Measurements from ENCODE around the gene CTBP2.
"Not testable (repeated sequence)": the region's sequence is repeated elsewhere in the genome, so short reads cannot be mapped to it uniquely, and the experiment has no call there.

The CTBP2 gene

DNA sequence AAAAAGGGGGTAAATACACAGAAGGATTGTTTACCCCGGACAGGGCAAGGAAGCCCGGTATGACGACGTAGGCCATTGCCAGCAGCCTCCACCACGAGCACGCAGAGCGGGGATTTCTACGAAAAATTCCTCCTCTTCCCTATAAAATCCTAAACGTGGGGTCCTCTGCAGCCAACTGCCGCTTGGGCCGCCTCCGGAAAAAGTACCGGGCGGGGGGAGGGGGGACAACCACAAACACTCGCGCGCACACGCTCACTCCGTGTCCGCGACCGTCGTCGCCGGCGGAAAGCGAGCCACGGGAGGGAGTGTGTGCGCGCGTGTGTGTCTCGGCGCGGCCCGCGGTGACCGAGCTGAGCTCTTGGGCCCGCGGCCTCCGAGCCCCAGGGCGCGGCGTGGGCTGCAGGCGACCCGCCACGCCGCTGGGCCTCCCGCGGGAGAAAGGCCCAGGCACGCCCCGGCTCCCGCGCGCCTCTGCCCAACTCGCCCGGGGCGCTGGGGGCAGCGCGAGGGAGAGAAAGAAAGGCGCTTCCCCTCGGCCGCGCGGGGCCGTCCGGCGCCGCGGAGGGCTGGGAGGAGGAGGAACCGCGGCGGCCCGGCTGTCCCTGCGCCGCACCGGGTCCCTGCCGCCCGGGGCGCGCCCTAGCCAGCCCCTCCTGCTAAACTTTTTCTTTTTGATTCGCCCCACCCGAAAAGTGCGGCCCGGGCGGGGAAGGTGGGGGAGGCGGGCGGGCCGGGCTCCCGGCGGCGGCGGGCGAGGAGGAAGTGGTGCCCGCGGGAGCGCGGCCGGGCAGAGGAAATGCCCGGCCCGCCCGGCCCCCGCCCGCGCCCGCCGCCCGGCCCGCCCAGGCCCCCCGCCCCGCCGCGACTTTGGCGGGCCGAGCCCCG is 1.5 kb downstream of the CTBP2 start:
- DNase-seq = peak; percentile 14 to 65 (median 43)

DNA sequence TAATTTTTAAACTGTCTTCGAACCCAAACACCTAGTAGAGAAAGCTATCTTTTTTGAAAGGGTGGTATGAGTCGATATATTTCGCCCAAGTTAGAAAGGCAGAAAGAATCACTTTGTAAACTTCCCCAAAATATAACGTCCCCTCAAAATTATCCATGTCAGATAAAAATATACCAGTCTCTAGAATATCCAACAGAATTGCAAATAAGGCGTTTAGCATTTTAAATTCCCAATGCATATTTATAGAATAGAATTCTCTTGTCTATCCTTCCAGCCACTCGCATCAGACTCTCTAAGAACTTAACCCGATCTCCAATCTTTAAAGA is 2.1 kb downstream of the CTBP2 start:
- DNase-seq = peak in 1 of 3 experiments; percentile 43

DNA sequence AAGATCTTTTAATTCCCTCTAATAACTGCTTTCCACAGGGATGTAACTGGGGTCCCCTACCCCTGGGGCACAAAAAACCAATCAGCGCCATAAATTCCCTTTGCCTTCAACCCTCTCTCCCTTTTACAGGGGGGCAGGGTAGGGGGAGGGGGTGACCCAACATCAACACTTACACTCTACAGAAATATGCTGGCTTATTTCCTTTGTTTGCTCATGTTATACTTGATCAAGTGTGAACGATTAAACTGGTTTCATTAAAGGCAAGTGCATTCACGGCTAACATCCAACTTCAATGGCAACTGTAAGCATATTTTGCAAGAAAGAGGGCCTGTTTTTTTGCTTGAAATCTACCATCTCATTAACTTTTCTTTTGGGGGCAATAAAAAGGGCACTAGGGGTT is 2.9 kb downstream of the CTBP2 start:
- peak in 2 of 3 experiments; percentile 64 to 82 for DNase-seq

DNA sequence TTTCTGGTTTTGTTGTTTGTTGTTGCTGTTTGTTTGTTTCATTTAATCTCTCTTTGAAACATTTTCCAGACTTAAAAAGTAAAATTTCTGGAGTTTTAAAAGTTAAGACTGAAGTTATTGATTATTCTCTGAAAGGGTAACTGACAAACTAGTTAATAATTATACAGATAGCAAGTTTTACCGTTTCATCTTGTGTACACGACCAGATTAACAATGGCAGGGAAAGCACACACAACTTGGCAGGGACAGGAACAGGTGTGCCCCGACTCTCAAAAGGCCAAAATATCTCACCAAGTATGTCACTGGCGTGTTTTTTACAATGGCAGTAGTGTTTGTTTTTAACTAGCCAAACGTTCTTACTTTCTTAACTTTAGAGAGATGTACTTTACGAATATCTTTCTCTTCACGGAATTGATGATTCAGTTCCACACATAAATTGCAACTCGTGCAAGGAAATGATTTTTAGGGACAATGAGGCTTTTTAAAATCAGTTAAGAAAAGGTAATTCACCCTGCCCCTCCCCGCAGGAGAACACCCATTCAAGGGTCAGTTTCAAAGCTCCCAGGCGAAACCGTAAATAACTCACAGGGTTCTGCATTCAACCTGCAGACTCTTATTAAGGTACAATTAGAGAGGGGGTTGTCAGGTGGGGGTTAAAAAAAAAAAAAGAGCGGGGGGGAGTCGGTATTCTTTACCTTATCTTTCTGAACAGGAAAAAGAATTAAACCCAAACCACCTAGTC is 3.5 kb downstream of the CTBP2 start:
- peak in 2 of 3 experiments; percentile 64 to 82 for DNase-seq

DNA sequence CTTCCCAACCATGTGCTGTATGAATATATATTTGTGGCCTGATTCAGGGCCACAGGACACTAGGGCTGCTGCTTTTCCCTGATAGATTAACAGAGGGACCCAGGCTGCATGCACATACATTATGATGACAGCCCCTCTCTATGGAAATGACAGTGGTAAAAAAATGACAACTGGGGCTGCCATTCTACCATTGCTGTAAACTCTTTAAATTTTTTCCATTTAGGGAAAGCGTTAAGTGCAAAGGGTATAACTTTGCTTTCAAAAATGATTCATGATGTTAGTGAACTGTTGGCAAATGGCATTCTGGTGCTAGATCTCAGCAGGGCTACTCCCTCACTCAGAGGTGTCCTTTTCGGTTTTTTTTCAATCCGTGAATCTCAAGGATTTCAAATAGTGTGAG is 4.2 kb downstream of the CTBP2 start:
- peak in 1 of 3 experiments; percentile 14 for DNase-seq

DNA sequence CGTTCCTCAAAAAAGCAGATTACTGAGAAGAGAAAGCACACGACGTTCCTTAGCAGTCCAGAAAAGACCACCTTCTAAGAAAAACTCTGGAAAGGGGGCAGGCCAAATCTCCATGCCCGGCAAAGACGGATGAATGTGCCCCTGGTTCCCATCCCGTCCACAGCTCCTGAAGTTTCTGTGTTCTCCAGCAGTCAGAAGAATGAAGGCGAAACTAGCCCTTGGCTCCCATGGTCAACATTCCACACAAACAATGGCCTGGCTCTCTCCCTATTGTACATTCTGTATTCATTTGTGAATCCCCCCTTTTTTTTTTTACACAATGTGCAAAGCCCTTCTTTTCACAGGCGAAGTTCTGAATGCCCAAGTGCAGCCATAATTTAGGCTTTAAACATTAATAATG is 5.3 kb downstream of the CTBP2 start:
- DNase-seq = no peak

DNA sequence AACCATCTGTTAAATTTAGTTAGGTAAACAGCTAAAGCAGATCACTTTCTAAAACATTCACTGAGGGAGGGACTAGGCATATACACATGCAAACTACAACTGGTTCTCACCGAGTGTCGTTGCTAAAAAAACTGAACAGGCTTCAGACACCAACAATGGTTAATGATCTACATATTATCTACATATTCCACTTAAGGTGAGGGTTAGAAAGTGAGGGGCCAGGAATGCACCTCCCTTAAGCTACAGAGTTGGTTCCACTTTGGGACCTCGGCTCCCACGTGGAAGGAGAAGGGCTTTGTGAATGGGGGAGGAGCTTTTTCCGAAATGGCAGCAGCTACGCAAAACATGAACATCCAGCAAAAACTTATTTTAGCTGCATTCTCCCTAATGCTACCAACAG is 5.8 kb downstream of the CTBP2 start:
- no peak for DNase-seq

DNA sequence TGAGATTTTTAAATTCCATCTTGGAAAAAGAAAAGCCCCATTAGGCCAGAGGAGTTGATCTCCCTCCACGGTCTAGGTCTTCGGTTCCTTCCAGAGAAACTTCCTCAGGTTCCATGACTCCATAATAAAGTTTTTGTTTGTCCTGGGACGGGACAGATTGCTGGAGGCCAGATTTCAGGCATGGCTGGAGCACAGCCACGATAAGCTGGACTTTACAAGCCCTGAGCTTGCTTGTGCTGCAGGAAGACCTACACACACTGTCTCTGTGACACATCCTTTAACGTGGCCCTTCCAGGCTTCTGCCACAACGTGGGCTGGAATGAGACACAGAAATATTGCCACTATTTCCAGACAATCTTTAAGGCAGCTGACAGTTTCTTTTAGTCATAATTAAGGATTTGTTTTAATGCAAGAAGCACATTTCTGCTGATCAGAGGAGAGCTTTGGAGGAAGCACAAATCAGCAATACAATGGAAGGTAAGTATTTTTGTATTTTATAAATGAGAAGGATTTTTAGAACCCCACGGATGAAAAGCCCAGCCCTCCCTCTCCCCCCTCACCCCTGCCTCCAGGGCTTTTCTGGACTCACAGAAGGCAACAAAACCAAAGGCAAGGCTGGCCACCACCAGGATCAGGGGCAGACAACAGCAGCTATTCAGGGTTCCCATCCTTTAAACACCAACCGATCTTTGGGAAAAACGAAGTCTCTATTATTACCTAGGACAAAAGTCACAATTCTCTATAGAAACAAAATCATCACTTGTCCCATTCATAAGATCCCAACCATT is 6.5 kb downstream of the CTBP2 start:
- no peak for DNase-seq

DNA sequence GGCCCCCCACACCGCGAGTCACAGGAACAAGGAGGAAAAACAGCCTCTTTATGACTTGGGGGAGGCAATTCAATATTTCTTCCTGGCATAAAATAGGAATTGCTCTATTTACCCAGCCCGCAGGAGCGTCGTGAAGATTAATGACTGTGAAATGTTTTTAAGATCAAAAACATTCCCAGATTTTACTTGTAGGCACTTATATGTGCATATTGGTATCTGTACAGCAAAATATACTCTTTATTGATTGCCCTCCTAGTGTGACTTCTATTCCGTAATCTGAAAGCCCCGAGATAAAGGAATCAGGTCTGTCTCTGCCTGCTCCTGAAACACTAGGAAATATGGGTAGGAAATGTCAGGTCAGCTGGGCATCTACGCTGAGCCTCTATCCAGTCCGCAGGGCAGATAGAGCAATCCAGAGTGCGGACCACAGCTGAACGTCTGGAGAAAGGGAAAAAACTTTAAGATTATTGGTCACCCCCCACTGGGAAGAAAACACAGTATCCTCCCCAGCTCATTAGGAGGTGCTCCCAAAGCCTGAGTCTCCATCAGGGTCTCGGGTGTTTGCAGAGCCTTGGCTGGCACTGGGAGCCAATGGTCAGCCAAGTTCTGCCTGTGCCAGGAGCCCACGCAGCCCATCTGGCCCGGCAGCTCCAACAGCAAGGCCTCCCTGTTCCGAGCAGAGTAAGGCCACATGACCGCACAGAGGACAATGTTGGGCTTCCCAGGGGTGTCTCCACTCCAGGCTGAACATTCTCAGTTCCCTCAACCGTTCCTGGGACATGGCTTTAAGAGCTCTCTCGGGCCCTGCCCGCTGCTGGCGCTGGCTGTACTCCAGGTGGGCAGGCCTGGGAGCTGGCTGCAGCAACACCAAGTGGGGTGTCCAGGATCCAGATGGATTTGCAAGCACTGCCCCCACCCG is 7.7 kb downstream of the CTBP2 start:
- peak in 2 of 3 experiments; percentile 18 to 42 for DNase-seq

DNA sequence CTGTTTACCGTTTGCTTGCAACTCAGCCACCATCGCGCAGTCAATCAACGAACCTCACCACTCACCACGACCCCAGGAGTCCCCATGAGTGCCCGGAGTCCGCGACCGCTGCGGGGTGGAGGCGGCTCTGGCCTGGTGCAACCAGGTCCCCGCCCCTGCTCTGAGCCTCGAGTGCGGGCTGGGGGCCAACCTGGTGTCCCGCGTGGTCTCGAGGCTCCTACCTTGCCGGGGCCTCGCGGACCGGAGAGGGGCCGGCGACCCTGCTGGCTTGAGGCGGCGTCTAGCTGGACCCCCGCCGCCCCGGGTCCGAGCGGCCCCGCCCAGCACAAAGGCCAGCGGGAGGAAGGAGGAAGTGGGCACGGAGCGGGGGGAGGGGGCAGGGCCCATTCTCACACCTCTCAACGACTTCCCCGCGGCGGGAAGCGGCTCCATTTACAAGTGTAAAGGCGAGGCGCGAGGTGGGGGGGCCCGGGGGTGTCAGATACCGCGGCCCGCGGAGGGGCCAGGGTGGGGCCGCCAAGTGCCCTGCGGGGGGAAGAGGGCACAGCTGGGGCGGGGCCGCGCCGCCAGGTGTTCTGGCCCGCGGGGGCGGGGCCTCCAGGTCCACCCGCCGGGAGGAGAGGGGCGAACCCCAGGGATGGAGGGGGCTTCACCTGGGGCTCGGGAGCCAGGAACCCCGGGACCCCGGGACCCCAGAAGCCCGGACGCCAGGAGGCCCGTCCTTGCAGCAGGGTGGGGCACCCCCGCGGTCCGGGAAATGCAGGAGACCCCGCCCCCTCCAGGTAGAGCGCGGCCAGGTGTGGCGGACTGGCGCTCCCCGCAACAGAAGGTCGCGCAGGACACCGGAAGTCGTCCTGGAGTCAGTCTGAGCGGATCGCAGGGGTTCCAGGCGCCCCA is 8.6 kb downstream of the CTBP2 start:
- DNase-seq = peak; percentile 66 to 76 (median 70)

DNA sequence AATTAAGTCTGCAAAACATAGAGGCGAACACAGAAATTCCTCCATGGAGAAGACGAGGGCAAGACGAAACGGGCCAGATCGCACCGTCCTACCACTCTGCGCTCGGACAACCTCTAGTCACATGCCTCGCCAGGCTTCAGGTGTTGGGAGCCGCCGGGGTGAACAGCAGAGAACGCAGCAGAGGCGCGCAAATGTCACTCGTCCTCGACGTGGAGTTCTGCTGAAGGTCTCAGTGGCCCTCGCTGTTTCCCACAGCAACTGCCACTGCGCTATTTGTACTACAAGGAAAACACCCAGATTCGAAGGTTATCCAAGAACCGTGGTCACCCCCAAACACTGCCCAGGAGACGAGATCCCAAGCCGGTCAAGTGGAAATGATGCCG is 9.2 kb downstream of the CTBP2 start:
- no peak for DNase-seq

DNA sequence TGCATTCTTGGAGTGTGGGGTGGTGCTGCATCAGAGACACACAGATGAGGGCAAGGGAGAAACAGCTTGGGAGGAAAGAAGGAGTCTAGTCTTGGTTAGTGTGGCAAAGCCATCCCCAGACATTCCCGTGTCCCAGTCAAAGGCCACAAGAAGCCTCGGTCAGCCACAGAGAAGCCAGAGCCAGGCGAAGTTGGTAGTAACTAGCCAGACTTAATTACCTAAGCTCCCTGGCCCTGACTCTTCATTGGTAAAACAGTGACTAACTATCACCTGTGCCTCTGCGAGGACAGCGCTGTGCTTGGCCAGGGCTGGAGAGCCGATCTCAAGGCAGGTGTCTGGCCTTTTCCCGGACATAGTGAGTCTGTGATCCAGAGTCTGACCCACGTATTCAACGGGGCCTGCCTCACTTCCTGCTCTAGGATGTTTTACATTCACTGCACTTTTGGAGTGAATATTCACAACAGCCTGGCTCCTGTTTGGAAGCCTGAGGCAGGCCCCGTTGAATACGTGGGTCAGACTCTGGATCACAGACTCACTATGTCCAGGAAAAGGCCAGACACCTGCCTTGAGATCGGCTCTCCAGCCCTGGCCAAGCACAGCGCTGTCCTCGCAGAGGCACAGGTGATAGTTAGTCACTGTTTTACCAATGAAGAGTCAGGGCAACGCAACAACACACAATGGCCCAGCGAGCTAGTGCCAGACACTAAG is 9.8 kb downstream of the CTBP2 start:
- not testable (repeated sequence) for DNase-seq

DNA sequence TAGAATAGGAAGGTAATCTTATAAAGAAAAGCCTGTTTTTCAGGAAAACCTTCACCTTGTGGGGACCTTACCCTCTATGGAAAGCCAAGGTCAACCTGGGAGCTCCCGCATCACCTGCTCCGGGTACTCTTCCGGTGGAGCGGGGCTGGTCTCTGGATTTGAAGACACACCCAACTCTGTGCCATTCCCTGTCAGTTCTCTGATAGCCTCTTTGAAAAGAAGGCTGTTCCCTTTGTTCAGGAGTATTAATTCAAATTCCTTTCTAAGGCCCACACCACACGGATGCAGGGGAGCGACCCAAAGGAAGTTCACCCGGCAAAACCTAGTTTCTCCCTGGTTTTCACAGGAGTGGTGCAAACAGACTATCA is 10.7 kb downstream of the CTBP2 start:
- no peak for DNase-seq

DNA sequence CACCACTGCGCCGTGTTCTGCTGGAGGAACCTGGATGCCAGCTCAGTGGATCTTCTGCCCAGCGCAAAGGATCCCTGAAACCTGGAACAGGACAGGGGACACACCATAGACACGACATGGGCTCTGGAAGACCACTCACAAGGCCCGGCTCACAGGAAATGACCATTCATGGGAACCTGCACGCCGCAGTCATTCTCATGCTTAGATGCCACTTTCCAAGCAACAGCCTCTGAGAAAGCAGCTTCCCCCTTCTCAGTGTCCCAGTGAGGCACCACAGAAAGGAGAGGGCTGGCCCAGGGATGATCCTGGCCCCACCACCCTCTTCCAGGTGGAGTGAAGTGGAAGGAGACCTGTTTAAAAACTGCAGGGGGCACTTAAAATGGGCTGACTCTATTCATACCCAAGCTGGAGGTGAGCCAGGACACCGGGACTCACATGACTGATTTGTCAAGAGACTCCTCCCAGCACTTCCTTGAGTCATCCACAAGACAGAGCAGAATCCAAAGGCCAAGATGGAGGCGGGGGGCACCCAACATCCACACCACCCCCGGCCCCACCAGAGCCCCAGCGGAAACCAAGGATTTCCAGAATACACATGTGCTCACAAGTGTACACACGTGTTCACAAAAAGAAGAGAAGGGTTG is 11.2 kb downstream of the CTBP2 start:
- DNase-seq = peak; percentile 51 to 90 (median 81)

DNA sequence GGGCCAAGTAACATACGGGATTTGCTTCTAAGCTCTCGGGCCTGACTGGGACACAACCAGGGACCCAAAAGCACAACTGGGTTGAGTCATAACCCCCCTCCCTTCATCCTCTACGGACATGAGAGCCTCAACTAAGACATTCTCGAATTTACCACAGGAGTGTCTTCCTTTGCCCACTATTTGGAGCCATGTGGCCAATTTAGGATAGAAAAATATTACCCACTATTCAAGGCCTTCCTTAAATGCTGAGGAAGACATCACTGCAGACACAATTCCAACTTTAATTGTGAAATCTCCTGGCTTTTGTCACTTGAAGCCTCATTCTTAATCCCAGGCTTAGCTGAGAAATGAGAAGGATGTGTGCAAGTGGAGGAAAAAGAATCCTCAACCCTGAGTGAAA is 11.8 kb downstream of the CTBP2 start:
- no peak for DNase-seq

DNA sequence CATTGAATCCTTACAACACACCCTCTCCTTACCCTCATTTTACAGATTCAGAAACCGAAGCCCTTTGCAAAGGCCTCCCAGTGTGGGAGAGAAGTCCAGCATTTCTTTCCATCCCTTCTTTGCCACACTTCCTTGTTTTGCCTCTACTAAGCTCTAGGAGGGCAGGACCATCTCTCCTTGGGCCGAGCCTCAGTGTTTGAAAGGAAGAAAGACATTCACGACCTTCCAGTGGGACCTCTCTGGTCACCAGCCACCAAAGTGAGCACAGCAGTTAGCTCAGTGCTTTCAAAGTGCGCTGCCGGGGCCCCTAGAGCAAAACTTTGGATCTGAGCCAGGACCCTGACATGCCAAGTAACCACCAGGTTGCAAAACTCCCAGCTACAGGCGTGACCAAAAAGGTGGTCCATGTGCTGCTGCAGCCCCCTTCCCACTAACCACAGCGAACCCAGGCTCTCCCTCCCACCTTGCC is 12.4 kb downstream of the CTBP2 start:
- DNase-seq = peak in 1 of 3 experiments; percentile 5

DNA sequence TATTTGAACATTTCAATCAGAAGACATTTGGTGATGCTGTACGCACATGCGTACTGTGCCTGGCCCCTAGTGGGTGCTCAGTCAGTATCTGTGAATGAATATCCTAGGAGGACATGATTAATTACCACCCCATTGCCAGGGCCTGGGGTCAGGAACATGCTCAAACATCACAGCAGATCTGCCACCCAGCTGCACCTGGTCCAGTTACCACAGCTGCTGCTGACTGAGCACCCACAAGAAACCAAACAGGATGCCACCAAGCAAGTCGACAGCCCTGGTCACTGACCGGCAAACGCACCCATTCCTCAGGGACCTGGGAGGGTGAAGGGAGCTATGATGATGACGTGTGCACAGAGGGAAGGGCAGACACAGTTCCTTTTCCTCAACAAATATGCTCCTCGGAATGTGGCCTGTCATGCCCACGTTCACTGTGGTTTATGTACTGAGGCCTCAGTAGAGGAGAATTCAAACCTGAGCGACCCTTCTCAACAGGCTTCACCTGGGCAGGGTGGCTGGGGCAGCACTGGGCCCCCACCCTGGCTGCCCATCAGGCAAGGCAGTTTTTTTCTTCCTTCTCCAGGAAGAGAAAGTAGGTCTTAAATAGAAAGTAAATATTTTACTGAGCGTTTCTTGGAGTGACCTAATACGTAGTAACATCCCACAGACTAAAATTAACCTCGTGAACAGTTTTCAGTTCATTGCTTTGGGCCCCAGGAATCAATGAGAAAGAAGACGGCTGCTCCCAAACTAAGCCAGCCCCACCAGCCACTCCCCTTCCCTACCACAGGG is 13.4 kb downstream of the CTBP2 start:
- peak in 2 of 3 experiments; percentile 47 to 83 for DNase-seq

DNA sequence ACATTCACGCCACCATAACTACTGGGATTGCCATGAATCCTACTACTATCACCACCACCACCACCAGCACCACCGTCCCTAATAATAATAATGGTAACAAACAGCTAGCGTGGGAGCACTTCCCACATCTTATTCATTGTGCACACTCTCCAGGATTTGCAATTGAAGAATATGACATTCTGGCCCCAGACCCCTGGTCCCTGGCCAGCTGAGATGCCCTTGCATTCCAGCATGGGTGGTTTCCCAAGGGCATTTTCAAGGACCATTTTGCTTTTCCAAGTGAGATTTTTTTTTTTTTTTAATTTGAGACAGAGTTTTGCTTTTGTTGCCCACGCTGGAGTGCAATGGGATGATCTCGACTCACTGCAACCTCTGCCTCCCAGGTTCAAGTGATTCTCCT is 14.7 kb downstream of the CTBP2 start:
- no peak for DNase-seq

Data from NCI-H1417 (cell line).